NCI-H524 treated with DMSO at 0.1 percent for 48 hours (cell line): ENCODE measurements around the gene LCNL1.

Experiments
- DNase-seq: peaks from one replicate; lab custom pipeline; 2025; lab: John Stamatoyannopoulos, UW

The LCNL1 gene

GRCh38 chr9:136947028-136947891, 35.5 kb upstream of the LCNL1 start:
- DNase-seq: no peak

GRCh38 chr9:136947955-136948510, 34.8 kb upstream of the LCNL1 start:
- DNase-seq: no peak

DNA sequence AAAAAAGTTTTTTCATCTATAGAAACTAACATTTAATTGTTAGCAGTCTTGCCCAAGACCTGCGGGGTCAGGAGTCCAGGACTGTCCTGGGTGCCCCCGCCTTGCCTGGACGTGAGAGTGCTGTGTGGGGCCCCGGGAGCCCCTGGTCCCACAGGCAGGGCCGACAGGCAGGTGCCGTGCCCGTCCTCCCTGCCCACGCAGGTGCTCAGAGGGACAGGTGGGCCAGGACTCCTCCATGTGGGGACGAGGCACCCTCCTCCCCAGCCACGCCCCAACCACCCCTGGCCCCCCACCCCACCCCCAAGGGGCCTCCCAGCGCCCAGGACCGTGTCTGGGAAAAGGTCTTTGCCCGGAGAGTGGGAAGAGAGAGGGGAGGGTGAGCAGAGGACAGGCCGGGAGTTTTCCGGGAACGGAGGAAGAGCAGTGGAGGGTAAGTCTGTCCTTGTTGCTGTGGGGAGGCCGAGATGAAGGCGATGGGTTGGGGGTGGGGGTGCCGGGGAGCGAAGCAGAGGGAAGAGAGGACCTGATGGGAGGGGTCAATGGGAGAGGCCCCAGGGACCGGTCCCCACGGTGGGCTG, 33.5 kb upstream of the LCNL1 start:
- no peak for DNase-seq

DNA sequence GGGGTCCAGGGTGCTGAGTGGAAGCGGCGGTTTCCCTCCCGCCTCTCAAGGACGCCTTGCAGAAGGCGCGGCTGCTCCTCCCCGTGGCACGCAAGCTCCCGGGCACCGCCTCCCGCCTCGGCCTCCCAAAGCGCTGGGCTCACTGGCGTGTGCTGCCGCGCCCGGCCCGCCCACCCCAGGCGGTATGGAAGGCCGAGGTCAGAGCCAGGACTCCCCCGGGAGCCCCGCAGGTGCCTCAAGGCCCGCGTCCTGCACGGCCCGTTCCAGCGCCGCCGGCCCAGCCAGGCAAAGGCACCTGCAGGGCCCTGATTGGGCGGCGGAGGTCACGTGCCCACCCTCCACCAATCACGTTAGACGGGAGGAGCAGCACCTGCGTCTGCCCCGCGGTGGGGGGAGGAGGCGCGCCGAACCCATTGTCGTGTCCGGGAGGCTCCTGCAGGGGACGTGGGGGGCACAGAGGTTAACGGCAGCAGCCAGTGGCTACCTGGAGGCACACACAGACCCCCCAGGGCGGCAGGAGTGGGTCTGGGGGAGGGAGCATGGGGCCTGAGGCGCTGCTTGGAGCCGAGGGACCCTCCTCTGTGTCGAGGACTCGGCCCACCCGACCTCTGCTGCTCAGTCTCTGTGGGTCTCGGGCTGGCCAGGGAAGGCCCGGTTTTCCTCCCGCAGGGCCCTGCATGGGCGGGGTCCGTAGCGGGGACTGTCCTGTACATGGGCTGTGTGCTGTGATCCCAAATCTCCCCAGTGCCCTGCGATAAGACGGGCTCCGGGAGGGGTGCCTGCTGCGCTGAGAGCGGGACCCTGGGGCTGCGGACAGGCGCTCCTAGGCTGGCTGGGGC, 32.8 kb upstream of the LCNL1 start:
- peak; percentile 43 for DNase-seq

GRCh38 chr9:136950656-136951276, 32.0 kb upstream of the LCNL1 start:
- no peak for DNase-seq

DNA sequence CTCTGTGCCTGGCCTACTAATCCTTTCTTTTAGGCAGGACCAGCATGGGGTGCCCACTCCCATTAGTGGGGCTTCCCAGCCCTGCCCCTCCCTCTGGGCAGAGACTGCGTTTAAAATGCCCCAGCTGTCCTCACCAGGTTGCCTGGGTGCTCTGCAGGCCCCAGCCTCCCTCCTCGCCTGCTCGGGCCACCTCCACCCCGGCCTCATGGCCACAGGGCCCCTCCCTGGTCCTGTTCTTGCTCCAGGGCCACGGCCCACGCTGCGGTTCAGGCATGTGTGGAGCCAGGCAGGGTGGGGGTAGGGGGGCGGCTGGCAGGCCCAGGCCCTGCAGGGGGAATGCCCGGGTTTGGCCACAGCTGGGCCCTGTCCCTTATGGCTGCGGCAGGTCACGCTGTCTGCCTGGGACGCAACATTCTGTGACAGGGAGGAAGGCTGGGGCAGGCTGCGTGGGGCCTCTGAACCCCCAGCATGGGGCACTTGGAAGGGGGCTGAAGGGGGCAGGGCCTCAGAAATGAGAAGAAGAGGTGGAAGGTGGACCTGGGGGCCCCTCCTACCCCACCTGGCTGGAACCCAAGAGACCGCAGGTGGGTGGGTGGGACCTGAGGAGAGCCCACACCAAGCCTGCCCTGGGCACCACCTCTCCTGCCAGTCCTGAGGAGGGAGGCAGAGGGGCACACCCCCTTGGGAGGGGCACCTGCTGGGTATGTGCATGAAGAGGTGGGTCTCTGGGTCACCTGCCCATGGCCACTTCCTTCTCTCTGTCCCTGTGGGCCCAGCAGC, 31.1 kb upstream of the LCNL1 start, which contains the start of gene LCN12:
Gene LCN12, plus strand, starts transcription at position 733 of the 780 bp plus-strand sequence. CDS start 55 bp downstream, outside the sequence.
- no peak for DNase-seq

DNA sequence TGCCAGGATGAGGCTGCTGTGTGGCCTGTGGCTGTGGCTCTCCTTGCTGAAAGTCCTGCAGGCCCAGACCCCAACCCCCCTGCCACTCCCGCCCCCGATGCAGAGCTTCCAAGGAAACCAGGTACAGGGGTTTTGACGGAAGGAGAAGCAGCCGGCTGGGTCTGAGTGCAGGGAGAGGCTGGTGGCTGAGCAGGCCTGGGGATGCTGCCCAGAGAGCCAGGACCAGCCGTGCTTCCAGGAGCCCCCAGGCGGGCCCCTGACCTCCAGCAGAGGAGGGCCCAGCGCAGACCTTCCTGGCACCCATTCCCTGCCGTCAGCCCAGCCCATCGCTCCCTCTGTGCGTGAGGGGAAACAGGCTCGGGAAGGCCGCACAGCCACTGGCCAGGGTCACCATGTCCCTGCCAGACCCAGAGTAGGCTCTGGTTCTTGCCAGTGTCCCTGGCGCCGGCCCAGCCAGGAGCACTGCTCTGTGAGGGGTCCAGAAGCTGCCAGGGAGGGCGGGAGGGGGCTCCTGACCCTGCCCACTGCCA, 30.4 kb upstream of the LCNL1 start:
- no peak for DNase-seq

GRCh38 chr9:136952876-136953770, 29.7 kb upstream of the LCNL1 start:
- no peak for DNase-seq

GRCh38 chr9:136953771-136954269, 29.0 kb upstream of the LCNL1 start:
- no peak for DNase-seq

DNA sequence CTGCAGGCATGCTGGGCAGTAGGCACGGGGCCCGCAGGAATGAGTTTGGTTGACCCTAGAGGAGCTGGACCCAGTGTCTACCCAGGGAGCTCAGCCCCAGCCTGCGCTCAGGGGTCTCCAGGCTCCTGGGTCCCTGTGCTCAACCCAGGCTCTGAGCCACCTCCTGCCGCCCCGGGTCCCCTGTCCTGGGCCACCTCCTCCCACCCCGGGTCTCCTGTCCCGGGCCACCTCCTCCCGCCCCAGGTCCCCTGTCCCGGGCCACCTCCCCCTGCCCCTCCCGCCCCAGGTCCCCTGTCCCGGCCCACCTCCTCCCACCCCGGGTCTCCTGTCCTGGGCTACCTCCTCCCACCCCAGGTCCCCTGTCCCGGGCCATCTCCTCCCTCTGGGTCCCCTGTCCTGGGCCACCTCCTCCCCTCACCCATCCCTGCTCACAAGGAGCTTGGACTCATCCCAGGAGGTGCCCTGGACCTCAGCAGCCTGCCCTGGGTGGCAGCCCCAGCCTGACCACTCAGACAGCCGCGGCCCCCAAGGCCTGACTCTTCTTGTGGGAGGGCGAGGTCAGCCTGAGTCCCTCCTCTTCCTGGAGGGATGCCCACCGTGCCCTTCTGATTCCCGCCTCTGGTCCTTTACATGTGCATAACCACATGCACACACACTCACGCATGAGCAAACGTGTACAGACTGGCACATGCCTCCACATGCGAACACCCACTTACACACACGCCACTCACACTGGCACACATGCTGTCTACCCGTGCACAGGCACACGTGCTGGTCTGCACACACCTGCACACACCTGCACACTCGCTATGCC, 28.3 kb upstream of the LCNL1 start:
- no peak for DNase-seq

GRCh38 chr9:136955202-136955942, 27.4 kb upstream of the LCNL1 start:
- no peak for DNase-seq

DNA sequence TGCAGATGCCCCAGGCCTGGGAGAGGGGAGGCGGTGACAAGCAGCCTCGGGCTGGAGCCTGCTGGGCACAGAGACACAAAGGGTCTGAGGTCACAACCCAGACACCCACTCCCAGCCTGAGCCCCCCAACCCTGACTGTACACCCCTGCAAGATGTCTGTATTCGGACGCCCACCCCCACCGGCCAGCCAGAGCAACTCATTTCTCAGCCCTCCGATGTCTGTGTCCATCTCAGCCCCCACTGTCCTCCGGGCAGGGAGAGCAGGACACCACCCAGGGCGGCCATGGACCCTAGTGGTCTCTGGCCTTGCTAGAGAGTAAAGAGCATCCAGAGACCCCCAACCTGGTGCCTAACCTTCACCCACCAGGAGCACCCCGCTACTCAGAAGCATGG, 26.9 kb upstream of the LCNL1 start:
- no peak for DNase-seq

GRCh38 chr9:136956604-136957003, 26.2 kb upstream of the LCNL1 start:
- no peak for DNase-seq

GRCh38 chr9:136957461-136957860, 25.3 kb upstream of the LCNL1 start:
- DNase-seq: no peak

- DNase-seq: no peak
Measured at GRCh38 chr9:136957901-136958300, 24.9 kb upstream of the LCNL1 start.

GRCh38 chr9:136958473-136958872, 24.3 kb upstream of the LCNL1 start:
- DNase-seq: no peak

- DNase-seq: no peak
Measured at GRCh38 chr9:136958898-136959850, 23.6 kb upstream of the LCNL1 start.
